Liver (tissue), 9 donors: ENCODE data around the gene SCPEP1. TPM values are rescaled to one million over a fixed set of nuclear protein-coding genes. Genes with fewer than 3 reads are reported as not detected.

Experiments
- DNase-seq: peaks from one replicate; pipeline ENCODE4 v3.0.0-alpha.2; 2017; ENCODE audit warnings: low spot score
- H3K27ac ChIP-seq, 2 donors: one replicate each; pipeline ENCODE4 v1.7.0; 2013; ENCODE audit warnings: inconsistent platforms in 2 of 2, low read length in 2 of 2, control low read depth in 1 of 2, low read depth in 1 of 2, mild to moderate bottlenecking in 1 of 2
- H3K27me3 ChIP-seq, 4 donors: one replicate each; pipeline versions ENCODE4 v1.6.1 to v1.7.0; 2013; ENCODE audit warnings: low read length in 3 of 4, inconsistent platforms in 1 of 4, mild to moderate bottlenecking in 1 of 4, moderate library complexity in 1 of 4; ENCODE audit not compliant: control insufficient read depth in 4 of 4, insufficient read depth in 4 of 4
- H3K36me3 ChIP-seq, 4 donors: one replicate each; pipeline versions ENCODE4 v1.6.1 to v1.7.0; 2013; ENCODE audit warnings: low read length in 3 of 4, mild to moderate bottlenecking in 3 of 4, low read depth in 1 of 4, moderate library complexity in 1 of 4; ENCODE audit not compliant: control insufficient read depth in 4 of 4, insufficient read depth in 3 of 4
- H3K4me1 ChIP-seq, 4 donors: one replicate each; pipeline versions ENCODE4 v1.6.1 to v1.7.0; 2013; ENCODE audit warnings: low read length in 3 of 4, mild to moderate bottlenecking in 3 of 4, moderate library complexity in 1 of 4; ENCODE audit not compliant: control insufficient read depth in 4 of 4, insufficient read depth in 4 of 4
- H3K4me3 ChIP-seq, 3 donors: one replicate each; pipeline versions ENCODE4 v1.6.1 to v1.7.0; 2013; ENCODE audit warnings: low read length in 3 of 3, control low read depth in 1 of 3, low read depth in 1 of 3, mild to moderate bottlenecking in 1 of 3
- H3K9ac ChIP-seq, 2 donors: one replicate each; pipeline ENCODE4 v1.7.0; 2013; ENCODE audit warnings: low read length in 2 of 2, mild to moderate bottlenecking in 2 of 2, moderate library complexity in 2 of 2, control low read depth in 1 of 2, low read depth in 1 of 2
- H3K9me3 ChIP-seq, 4 donors: one replicate each; pipeline versions ENCODE4 v1.6.1 to v1.7.0; 2013; ENCODE audit warnings: low read length in 3 of 4; ENCODE audit not compliant: control insufficient read depth in 4 of 4
- CTCF ChIP-seq: fragments of 150-350 bp; IDR thresholded peaks from 2 replicates; pipeline ENCODE4 v1.5.1; 2017; ENCODE audit warnings: improper control_type of control experiment, low read depth, low read length; ENCODE audit not compliant: missing input control
- EGR1 ChIP-seq, 2 donors: IDR thresholded peaks; 2 replicates each; pipeline ENCODE4 v1.6.1; 2016 to 2018; ENCODE audit warnings: antibody characterized with exemption in 2 of 2, low read depth in 2 of 2
- FOXA1 ChIP-seq: IDR thresholded peaks from 2 replicates; pipeline ENCODE4 v1.6.1; 2016; ENCODE audit warnings: antibody characterized with exemption
- FOXA2 ChIP-seq: IDR thresholded peaks from 2 replicates; pipeline ENCODE4 v1.6.1; 2016; ENCODE audit warnings: antibody characterized with exemption
- GABPA ChIP-seq, 2 donors: IDR thresholded peaks in 1 of 2; conservative IDR thresholded peaks in 1 of 2; 2 replicates each; pipeline ENCODE4 v1.6.1; 2016; ENCODE audit warnings: antibody characterized with exemption in 2 of 2, mild to moderate bottlenecking in 1 of 2, moderate library complexity in 1 of 2
- HNF4A ChIP-seq, 2 donors: conservative IDR thresholded peaks; 2 replicates each; pipeline ENCODE4 v1.6.1; 2016; ENCODE audit warnings: antibody characterized with exemption in 2 of 2, mild to moderate bottlenecking in 2 of 2
- HNF4G ChIP-seq: IDR thresholded peaks from 2 replicates; pipeline ENCODE4 v1.6.1; 2016; ENCODE audit warnings: antibody characterized with exemption
- JUND ChIP-seq, 2 donors: IDR thresholded peaks; 2 replicates each; pipeline ENCODE4 v1.6.1; 2016; ENCODE audit warnings: antibody characterized with exemption in 2 of 2
- NR2F2 ChIP-seq: IDR thresholded peaks from 2 replicates; pipeline ENCODE4 v1.6.1; 2016; ENCODE audit warnings: antibody characterized with exemption
- RAD21 ChIP-seq, 2 donors: IDR thresholded peaks; 2 replicates each; pipeline ENCODE4 v1.6.1; 2016; ENCODE audit warnings: antibody characterized with exemption in 2 of 2, mild to moderate bottlenecking in 2 of 2
- REST ChIP-seq: IDR thresholded peaks from 2 replicates; pipeline ENCODE4 v1.6.1; 2016; ENCODE audit warnings: antibody characterized with exemption, mild to moderate bottlenecking
- RXRA ChIP-seq, 2 donors: IDR thresholded peaks; 2 replicates each; pipeline ENCODE4 v1.6.1; 2017 to 2018; ENCODE audit warnings: antibody characterized with exemption in 2 of 2, mild to moderate bottlenecking in 1 of 2
- SP1 ChIP-seq: IDR thresholded peaks from 2 replicates; pipeline ENCODE4 v1.6.1; 2018; ENCODE audit warnings: antibody characterized with exemption, mild to moderate bottlenecking
- TAF1 ChIP-seq: conservative IDR thresholded peaks from 2 replicates; pipeline ENCODE4 v1.6.1; 2016; ENCODE audit warnings: antibody characterized with exemption, mild to moderate bottlenecking
- YY1 ChIP-seq: IDR thresholded peaks from 2 replicates; pipeline ENCODE4 v1.6.1; 2016; ENCODE audit warnings: antibody characterized with exemption, mild to moderate bottlenecking
- ZBTB33 ChIP-seq: IDR thresholded peaks from 2 replicates; pipeline ENCODE4 v1.6.1; 2016; ENCODE audit warnings: antibody characterized with exemption
- WGBS: extraction: QIAGEN DNeasy Blood & Tissue Kit; methylation state at CpG from one replicate; pipeline ENCODE4 v1.1.7; 2013; 5-methylcytosine and 5-hydroxymethylcytosine counted together
- polyA plus RNA-seq, 2 donors: library from polyadenylated mRNA; stranded (reverse) in 1 of 2; unstranded in 1 of 2; fragments of 200-250 nt in 1 of 2; fragments of >200 nt in 1 of 2; fragmentation: Nextera tagmentation in 1 of 2; extraction: Ambion mirVana in 1 of 2; gene quantifications; one replicate each; pipeline versions ENCODE4 v1.2.1 to v1.2.3, GENCODE V29; 2013 to 2015
- total RNA-seq, 2 donors: library from RNA; depleted of rRNA; stranded (reverse); fragments of >200 nt; gene quantifications; one replicate each; pipeline ENCODE4 v1.2.3, GENCODE V29; 2014
- TF ChIP-seq, protein P1 (sequence below): IDR thresholded peaks from 2 replicates; pipeline ENCODE4 v1.6.1; 2016; ENCODE audit warnings: antibody characterized with exemption
- donor health status: healthy.
- donor health status: healthy.
- donor health status: healthy.
- donor health status: healthy.
- donor health status: healthy.

SCPEP1 gene
- total and polyA plus RNA-seq, 4 donors: 15.7 to 29.3 (median 28.2) TPM

DNA sequence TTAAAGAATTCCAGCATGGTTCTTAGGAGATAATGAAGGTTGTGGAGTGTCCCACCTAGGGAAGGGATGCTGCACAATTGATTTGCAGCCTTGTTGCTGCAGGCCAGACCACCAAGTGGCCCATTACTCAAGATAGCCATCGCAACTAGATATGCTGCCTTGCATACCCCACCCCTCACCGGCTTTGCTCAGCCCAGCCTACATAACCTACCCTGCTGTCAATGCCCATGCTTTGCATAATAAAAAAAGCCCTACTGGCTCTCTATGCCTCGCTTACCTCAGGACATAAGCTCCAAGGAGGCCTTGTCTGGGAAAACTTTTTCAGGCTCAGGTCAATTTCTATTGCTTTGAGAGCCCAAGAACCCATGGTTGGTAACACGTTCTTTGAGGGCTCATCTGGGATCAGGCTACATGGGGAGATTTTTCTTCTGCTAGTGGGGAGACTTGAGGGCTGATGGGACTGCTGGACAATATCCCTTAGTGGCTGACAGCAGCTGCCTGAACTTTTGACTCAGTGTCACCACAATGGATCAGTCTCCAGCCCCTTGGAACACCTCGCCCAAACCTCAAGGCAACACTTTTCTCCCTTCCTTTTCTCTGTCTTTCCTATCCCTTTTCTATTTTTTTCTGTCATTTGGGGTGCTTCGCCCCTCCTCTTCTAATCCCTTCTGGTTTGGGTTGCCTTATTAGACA, 38.3 kb downstream of the SCPEP1 start:
- Histone ChIP-seq H3K9me3 (peaks cover 0 to 5% (median 0%) of the 10 kb centered on the region in 4 donors), H3K4me3 (no peak overlapping the region), H3K4me1 (no peaks in the 10 kb centered on the region), H3K9ac (no peak overlapping the region), H3K36me3 (no peaks in the 10 kb centered on the region), H3K27me3 (no peaks in the 10 kb centered on the region), H3K27ac (no peak overlapping the region)
- TF ChIP-seq EGR1 (IDR thresholded peaks at IDR 0.05; ENCODE audit: low read depth in 2 of 2): no peak
- no peak for TF ChIP-seq SP1
- no peak for TF ChIP-seq JUND (IDR thresholded peaks at IDR 0.05)
- TF ChIP-seq CTCF: no peak
- no peak for TF ChIP-seq GABPA (IDR thresholded peaks at IDR 0.05 in 1 of 2, conservative IDR thresholded peaks at IDR 0.05 in 1 of 2)
- no peak for TF ChIP-seq ZBTB33
- TF ChIP-seq, protein P1, sequence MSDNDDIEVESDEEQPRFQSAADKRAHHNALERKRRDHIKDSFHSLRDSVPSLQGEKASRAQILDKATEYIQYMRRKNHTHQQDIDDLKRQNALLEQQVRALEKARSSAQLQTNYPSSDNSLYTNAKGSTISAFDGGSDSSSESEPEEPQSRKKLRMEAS: no peak
- TF ChIP-seq REST: no peak
- no peak for TF ChIP-seq FOXA2
- TF ChIP-seq TAF1: no peak
- TF ChIP-seq FOXA1: no peak
- no peak for TF ChIP-seq NR2F2
- no peak for TF ChIP-seq HNF4G
- TF ChIP-seq RXRA (IDR thresholded peaks at IDR 0.05): no peak
- no peak for TF ChIP-seq HNF4A (conservative IDR thresholded peaks at IDR 0.05)
- TF ChIP-seq RAD21 (IDR thresholded peaks at IDR 0.05): no peak
- no peak for TF ChIP-seq YY1
- WGBS: 94% methylated on average over 6 of the region's 6 CpGs
- no peak for DNase-seq

DNA sequence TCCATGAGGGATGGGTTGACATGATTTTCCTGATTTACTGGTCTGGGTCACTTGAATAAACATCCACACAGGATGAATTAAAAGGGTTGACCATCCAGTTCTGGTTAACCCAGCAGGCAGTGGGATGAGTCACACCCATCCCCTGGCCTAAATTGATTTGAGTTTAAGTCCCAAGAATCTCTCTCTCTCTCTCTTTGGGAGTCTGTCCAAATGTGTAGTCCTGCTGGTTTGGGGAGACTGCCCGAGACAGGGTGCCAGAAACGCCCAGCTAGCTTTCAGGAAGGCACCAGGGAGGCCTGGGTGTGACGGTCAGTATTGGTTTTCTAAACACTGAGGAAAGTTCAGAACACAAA, 38.8 kb downstream of the SCPEP1 start:
- 57% methylated on average over 3 of the region's 3 CpGs for WGBS
- Histone ChIP-seq H3K9me3 (peaks cover 0 to under 1% (median 0%) of the 10 kb centered on the region in 4 donors), H3K36me3 (no peaks in the 10 kb centered on the region), H3K27me3 (no peaks in the 10 kb centered on the region), H3K27ac (no peak overlapping the region), H3K4me1 (no peaks in the 10 kb centered on the region), H3K4me3 (no peak overlapping the region), H3K9ac (no peak overlapping the region)
- no peak for DNase-seq
- no peak for TF ChIP-seq JUND (IDR thresholded peaks at IDR 0.05)
